K562 (cell line): ENCODE results near the gene NCOA6.

ENCODE experiments used
- CHD2 ChIP-seq: IDR thresholded peaks from 2 replicates; pipeline ENCODE4 v1.6.1; 2011; ENCODE audit warnings: low read depth, low read length
- FIP1L1 ChIP-seq: fragments of 200-400 bp; formaldehyde crosslinking; IDR thresholded peaks from 2 replicates; pipeline ENCODE4 v1.6.1; 2018; ENCODE audit warnings: mild to moderate bottlenecking, low read depth, low read length; ENCODE audit not compliant: poor library complexity, severe bottlenecking
- SIN3B ChIP-seq: fragments of 450-650 bp; IDR thresholded peaks from 2 replicates; pipeline ENCODE4 v1.6.1; 2017; ENCODE audit warnings: low read depth, mild to moderate bottlenecking, moderate library complexity
- TF ChIP-seq, protein P1 (sequence below): fragments of 450-650 bp; IDR thresholded peaks from 2 replicates; pipeline ENCODE4 v1.6.1; 2017; ENCODE audit warnings: mild to moderate bottlenecking, moderate library complexity
- TF ChIP-seq, protein P2 (sequence below), 3 experiments: IDR thresholded peaks in 2 of 3; conservative IDR thresholded peaks in 1 of 3; 2 replicates each; pipeline ENCODE4 v1.5.1; 2011 to 2012; ENCODE audit warnings: low read length in 3 of 3, mild to moderate bottlenecking in 3 of 3, control low read depth in 2 of 3, improper control_type of control experiment in 1 of 3, inconsistent platforms in 1 of 3, low read depth in 1 of 3, mixed read lengths in 1 of 3, moderate library complexity in 1 of 3; ENCODE audit not compliant: insufficient read depth in 2 of 3

DNA sequence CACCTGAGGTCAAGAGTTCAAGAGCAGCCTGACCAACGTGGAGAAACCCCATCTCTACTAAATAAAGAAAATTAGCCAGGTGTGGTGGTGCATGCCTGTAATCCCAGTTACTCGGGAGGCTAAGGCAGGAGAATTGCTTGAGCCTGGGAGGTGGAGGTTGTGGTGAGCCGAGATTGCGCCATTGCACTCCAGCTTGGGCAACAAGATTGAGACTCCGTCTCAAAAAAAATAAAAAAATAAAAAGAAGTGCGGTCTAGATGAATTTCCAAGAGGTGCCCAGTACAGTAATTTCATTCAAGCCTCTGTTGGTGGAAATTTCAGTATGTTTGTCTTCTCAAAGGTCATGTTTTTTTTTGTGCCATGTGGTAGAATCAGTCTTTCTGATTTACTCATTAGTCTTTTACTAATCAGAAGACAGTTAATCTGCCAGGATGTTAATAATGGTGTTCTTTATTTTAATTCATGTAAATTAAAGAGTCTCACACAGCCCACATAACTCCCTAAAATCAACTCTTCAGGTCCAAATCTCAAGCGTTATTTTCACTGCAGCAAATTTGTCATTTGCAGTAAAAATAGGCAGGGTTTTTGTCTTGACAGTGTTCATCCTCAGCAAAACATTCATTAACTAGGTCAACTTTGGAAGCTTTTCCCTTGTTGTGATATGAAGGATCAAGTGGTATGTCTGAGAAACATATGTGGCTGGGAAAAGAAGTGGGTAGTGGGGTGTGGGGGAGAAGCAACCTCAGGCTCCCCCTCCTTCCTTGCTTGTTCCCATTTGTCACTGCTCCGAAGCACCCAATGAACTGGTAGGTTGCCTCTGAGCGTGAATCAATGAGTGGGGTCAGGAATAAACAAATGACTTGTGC lies 108.0 kb downstream of the NCOA6 start:
- TF ChIP-seq CHD2: no peak
- no peak for TF ChIP-seq FIP1L1
- TF ChIP-seq, protein P1, sequence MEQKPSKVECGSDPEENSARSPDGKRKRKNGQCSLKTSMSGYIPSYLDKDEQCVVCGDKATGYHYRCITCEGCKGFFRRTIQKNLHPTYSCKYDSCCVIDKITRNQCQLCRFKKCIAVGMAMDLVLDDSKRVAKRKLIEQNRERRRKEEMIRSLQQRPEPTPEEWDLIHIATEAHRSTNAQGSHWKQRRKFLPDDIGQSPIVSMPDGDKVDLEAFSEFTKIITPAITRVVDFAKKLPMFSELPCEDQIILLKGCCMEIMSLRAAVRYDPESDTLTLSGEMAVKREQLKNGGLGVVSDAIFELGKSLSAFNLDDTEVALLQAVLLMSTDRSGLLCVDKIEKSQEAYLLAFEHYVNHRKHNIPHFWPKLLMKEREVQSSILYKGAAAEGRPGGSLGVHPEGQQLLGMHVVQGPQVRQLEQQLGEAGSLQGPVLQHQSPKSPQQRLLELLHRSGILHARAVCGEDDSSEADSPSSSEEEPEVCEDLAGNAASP: no peak
- TF ChIP-seq, protein P2, sequence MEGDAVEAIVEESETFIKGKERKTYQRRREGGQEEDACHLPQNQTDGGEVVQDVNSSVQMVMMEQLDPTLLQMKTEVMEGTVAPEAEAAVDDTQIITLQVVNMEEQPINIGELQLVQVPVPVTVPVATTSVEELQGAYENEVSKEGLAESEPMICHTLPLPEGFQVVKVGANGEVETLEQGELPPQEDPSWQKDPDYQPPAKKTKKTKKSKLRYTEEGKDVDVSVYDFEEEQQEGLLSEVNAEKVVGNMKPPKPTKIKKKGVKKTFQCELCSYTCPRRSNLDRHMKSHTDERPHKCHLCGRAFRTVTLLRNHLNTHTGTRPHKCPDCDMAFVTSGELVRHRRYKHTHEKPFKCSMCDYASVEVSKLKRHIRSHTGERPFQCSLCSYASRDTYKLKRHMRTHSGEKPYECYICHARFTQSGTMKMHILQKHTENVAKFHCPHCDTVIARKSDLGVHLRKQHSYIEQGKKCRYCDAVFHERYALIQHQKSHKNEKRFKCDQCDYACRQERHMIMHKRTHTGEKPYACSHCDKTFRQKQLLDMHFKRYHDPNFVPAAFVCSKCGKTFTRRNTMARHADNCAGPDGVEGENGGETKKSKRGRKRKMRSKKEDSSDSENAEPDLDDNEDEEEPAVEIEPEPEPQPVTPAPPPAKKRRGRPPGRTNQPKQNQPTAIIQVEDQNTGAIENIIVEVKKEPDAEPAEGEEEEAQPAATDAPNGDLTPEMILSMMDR (IDR thresholded peaks at IDR 0.05 in 2 of 3, conservative IDR thresholded peaks at IDR 0.05 in 1 of 3; ENCODE audit: insufficient read depth in 2 of 3, low read depth in 1 of 3, low read length in 3 of 3): no peak
- no peak for TF ChIP-seq SIN3B
